Stimulated activated CD8-positive, alpha-beta memory T cell treated with anti-CD3 and anti-CD28 coated beads, Interleukin-12 subunit alpha, Interleukin-12 subunit beta, amount 100 ng/mL, for 4 hours (primary cell): Measurements from ENCODE around the gene TMEM156.
A peak's percentile ranks its signal among the peaks of the same experiment; 100 is the strongest.

Experiments
- DNase-seq: peaks from one replicate; pipeline ENCODE4 v3.0.0-alpha.2; 2020; ENCODE audit warnings: low read depth

The TMEM156 gene

GRCh38 chr4:39032218-39033085 is at the start of gene TMEM156:
Gene TMEM156, minus strand, starts transcription at chr4:39032409. Its CDS starts 96 bp downstream, at chr4:39032313.
- DNase-seq, result no peak

- DNase-seq, result no peak
These were observed 46.6 kb upstream of the TMEM156 start for GRCh38 chr4:39078829-39079228.

- DNase-seq, result no peak
These were observed 36.7 kb upstream of the TMEM156 start for GRCh38 chr4:39068907-39069306.

GRCh38 chr4:39067451-39067850 is 35.2 kb upstream of the TMEM156 start:
- no peak for DNase-seq

DNA sequence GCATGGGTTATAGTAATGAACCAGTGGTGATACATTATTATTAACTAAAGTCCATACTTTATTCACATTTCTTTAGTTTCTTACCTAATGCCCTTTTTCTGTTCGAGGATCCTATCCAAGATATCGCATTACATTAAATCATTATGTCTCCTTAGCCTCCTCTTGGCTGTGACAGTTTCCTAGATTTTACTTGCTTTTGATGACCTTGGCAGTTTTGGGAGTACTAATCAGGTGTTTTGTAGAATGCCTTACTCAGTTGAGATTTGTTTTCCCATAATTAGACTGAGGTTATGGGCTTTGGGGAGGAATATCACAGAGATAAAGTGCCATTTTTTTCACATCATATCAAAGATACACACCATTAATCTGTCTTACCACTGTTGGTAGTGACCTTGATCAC is 34.8 kb upstream of the TMEM156 start:
- DNase-seq, result no peak

DNA sequence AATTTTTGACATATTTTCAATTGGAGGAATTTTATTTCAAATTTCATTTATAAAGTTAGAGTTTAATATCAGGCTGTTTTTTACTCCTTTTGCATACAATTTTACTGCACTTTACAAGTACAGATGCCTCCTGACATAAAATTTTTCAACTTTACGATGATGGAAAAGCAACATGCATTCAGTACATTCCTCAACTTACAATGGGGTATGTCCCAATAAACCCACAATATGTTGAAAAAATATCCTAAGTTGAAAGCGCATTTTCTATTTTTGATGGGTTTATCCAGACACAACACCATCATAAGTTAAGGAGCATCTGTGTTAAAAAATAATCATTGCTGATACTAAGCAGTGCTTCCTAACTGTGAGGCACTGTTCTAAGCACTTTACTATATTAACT is 34.2 kb upstream of the TMEM156 start:
- DNase-seq, result no peak

DNA sequence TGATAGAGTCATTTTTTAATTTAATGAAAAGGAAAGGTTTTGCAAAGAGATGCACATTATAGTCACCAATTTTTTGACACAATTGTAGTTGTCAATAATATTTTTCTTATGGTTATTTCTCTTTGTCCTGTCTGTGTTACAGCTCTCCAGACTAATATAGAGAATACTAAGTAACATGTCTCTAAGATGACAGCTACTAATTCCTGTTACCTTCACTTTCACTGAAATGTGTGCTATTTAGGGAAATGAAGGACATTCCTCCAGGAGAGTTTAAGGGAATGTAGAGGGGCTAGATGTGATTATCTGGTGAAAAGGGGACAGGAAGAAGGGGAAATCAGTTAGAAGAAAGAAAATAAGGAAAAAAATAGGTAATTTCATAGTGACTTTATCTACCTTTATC is 31.2 kb upstream of the TMEM156 start:
- DNase-seq, result no peak

DNA sequence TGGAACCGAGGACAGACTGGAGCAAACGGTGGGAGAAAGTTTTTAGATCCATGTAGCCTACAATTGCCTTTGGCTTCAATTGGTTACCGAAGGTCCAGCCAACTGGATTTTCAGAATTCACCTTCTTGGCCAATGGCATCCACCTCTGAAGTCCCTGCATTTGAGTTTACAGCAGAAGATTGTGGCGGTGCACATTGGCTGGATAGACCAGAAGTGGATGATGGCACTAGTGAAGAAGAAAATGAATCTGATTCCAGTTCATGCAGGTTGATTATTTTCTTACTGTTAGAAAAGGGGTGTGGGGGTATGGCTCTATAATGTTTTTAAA is 30.5 kb upstream of the TMEM156 start:
- no peak for DNase-seq

DNA sequence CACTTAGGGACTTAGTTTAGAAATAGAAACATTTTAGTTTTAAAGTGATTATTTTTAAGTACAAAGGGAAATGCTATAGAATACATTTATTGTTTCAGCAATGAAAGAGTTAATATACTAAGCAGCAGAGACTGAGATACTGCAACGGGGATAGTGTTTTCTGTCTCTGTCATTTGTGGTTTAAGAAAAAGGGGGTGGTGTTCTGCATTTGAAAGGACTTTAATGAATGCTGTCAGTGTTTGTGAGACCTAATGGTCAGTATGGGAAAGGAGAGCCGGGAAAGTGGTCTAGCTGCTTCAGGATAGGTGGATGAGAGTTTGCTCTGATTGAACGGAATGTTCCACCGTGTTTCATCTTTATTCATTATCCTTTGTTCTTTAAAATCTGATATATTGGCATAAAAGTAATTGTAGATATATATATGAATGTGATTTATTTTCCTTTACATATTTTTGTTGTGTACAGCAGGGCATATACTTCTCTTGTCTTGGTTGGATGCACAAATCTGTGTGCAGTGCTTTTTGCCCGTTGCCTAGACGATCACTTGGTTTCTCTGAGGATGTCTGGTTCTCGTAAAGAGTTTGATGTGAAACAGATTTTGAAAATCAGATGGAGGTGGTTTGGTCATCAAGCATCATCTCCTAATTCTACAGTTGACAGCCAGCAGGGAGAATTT is 30.0 kb upstream of the TMEM156 start, which contains the start of gene KLHL5:
Gene KLHL5 (plus strand): TSS at position 139 of the 676 bp plus-strand sequence. CDS start 421 bp downstream, at position 560.
- DNase-seq, result no peak

DNA sequence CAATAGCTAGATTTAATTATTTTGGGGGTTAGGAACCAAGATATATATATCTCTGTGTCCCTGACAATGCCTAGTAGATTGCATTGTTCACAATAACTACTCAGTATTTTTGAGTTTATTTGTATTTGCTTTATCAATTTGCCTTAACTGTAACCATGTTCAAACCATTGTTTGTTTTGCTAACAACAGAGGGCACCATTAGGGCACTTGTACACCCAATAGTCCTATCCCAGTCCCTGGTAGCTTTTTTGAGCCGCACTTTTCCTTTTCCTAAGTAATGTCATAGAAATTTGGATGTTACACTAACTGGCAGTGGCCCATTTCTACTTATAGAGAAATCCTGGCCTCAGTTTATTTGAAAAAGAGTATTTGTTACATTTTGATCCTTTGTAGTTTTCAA is 29.2 kb upstream of the TMEM156 start:
- no peak for DNase-seq

DNA sequence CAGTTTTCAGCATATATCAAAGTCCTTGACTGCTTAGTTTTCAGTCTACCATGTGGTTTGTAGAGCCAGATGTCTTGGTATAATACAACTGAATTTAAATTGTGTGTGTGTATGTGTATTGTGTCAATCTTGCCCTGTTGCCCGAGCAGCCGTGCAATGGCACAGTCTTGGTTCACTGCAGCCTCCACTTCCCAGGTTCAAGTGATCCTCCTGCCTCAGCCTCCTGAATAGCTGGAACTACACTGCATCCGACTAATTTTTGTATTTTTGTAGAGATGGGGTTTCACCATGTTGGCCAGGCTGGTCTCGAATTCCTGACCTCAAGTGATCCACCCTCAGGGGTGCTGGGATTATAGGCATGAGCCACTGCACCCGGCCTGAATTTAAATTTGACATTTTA is 23.8 kb upstream of the TMEM156 start:
- no peak for DNase-seq

- no peak for DNase-seq
These were observed 22.3 kb upstream of the TMEM156 start for GRCh38 chr4:39054497-39054896.

- no peak for DNase-seq
These were observed 21.8 kb upstream of the TMEM156 start for GRCh38 chr4:39053983-39054382.

DNA sequence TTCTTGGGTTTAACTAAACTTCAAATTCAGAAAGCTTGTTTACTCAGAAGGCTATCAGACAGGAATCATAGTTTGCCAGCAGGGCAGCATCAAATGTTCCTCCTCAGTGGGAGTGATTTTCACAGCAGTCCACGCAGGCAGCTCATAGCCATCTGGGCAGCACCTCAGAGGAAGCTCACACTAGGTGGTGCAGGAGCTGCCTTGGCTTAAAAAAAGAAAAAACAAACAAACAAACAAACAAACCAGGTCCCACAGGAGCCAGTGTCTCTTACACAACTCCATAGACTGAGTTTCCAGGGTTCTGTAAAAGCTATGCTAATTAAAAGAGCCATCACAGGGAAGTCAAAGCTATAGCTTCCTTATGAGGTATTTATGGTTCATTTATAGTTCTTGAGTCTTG is 19.3 kb upstream of the TMEM156 start:
- DNase-seq, result no peak

DNA sequence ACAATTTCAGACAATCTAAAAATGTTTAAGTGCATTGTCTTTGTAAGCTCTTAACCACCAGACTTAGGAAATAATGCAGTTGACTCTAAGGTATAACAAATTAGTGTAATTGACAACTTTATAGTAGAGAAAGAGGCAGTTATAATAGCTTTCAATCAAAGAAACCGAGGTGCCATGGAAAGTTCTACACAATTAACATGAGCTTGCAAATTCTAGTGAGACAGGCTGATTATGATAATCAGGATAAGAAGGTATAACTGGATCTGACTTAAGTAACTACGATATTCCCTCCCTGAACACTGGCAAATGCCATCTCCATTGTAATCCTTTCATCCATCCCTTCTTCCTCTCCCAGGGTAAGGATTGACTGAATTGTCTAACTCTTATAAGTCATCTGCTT is 18.4 kb upstream of the TMEM156 start:
- no peak for DNase-seq

DNA sequence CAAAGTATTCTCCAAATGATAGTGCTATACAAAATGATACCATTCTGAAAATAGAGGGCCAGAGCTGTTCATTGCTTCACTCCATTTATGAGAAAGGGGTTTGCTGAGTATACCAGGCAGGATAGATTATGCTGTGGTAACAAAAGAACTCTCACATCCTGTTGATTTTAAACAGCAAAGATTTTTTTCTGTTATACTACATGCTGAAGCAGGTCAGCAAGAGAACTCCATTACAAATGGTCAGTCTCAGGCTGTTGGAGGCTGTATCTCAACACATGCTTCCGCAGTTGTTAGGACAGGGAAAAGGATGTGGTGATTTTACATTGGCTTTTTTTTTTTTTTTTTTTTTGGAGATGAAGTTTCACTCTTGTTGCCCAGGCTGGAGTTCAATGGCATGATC is 16.1 kb upstream of the TMEM156 start:
- DNase-seq, result no peak

GRCh38 chr4:39047681-39048080 is 15.5 kb upstream of the TMEM156 start:
- DNase-seq, result no peak

- DNase-seq, result no peak
These were observed 14.0 kb upstream of the TMEM156 start for GRCh38 chr4:39046249-39046648.

DNA sequence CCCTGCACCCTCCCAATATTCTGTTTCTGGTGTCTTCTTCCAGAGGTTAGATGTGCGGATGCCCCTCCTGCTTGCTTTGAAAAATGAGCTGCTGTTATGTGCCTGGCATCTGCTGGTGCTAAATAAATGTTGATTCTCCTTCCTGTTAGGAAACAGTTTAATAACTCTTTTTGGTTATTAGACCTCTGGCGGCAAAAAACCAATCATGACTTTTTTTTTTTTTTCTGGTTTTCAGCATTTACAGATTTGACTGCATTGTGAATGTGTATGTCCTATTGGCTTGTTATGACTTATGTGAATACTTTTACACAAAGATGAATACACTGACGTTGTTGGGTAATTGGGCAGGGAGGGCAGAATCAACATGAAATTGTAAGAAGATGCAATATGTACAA is 13.6 kb upstream of the TMEM156 start:
- no peak for DNase-seq

GRCh38 chr4:39044956-39045826 is 13.0 kb upstream of the TMEM156 start:
- no peak for DNase-seq

DNA sequence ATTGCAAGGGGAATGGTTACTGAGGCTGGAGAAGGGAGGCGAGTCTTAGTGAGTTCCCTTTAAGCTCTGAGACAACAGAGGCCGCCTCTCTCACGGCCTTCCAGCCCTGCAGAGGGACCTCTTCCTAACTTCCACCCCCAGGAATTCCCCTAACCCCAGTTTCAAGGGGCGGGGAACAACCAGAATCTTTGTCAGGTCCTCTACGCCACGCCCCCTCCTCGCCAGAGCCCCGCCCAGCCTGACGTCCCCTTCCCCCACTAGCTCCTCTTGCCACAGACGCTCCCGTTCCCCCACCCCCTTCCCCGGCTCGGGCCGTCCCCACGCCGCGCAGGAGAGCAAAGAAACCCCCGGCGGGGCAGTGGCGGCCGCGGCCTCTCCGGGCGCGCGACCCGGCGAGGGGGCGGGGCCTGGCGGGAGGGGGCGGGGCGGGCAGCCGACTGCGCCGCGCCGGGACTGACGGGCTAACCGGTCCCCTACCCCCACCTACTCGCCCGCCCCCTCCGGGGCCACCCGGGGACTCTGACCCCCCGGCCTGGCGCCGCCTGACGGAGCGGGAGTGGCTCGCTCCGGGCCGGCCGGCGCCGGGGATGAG is 12.3 kb upstream of the TMEM156 start:
- DNase-seq, result peak; percentile 92

DNA sequence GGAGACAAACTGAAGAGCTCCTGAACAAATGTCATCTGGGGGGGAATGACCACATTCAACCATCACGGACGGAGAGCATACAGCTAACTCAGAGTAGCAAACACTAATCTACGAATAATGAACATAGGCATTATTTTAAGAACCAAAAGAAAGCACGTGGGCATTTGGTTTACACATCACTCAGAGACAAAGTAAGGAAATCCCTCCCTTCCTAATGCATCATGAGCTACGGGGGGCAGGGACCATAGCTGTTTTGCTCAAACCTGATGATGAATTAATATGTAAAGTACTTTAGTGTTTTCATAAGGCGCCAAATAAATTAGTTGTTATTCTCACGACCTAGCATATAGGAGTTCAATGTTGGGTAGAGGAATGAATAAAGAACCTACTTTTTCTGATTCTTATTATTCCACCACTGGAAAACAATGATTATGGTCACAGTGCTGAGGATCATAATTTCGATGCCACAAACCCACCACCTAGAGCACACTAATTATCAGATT is 11.7 kb upstream of the TMEM156 start:
- no peak for DNase-seq
